ENCODE data around the gene ADGRF3.

Gene ADGRF3

DNA sequence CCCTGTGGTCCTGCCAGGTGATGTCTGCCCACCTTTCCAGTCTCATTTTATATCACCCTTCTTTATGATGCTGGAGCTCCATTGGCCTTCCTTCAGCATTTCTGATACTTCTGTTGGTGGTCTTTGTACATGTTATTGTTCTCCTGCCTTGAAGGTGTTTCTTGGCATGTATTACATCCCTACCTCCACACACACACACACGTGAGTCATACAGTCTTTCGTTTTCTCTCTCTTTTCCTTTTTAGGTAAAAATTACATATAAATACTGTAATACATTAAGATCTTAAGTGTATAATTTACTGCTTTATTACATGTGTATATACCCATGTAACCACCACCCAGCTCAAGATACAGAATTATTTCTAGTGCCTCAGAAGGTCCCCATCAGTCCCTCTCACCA, 10.2 kb upstream of the ADGRF3 start:
- TF ChIP-seq POLR2A (IDR thresholded peaks at IDR 0.05; ENCODE audit: low read length) (no peak), GATA1 (IDR thresholded peaks at IDR 0.05; ENCODE audit: low read depth, low read length) (no peak)
- peak in 1 of 2 experiments; percentile 52 for DNase-seq

DNA sequence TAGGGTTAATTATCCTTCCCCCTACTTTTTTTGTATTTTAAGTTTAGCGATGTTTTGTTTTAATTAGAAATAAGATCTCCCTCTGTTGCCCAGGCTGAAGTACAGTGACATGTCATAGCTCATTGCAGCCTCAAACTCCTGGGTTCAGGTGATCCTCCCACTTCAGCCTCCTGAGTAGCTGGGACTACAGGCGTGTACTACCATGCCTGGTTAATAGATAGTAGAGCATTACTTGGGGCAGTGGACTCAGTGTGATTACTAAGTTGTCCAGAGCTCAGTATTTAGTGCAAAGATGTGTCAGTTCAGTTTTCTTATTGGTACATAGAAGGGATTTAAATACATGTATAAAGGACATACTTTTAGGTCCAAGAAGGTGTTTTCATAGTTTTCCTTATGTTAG, 9.5 kb upstream of the ADGRF3 start:
- TF ChIP-seq GATA1 (IDR thresholded peaks at IDR 0.05; ENCODE audit: low read depth, low read length) (no peak), POLR2A (IDR thresholded peaks at IDR 0.05; ENCODE audit: low read length) (no peak)
- peak; percentile 58 to 77 for DNase-seq

DNA sequence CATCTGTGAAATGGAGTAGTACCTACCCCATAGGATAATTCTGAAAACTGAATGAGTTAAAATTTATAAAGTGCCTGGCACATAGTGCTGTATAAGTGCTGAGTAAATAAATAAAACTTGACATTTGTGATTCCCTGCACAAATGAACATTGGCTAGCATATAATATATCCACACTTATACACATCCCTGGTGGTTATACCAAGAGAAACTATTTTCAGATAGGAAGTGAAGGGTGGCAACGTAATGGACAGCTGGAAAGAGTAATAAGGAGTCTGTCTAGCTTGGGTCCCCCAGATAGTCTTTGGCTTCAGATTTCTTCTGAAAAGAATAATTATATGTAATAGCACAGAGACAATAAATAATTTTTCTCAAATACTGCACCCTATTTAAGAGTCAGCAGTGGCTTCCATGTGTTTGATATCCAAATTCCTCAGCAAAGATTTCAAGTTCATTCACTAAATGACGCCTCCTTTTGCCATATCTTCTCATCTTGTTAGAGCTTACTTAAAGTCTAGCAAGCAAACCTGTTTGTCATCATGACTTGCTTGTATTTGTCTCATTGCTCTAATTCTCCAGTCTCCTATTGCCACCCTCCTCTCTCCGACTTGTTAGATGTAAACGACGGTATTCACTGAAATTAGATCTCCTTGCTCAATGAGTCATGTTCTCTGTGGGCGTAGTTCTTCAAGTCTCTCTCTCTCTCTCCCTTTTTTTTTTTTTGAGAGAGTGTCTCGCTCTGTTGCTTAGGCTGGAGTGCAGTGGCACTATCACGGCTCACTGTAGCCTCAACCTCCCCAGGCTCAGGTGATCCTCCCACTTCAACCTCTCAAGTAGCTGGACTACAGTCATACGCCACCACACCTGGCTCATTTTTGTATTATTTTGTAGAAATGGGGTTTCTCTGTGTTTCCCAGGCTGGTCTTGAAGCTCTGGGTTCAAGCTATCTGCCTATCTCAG, 8.7 kb upstream of the ADGRF3 start:
- peak; percentile 93 to 94 for DNase-seq
- peak; percentile 75 for TF ChIP-seq POLR2A (IDR thresholded peaks at IDR 0.05; ENCODE audit: low read length)
- TF ChIP-seq GATA1 (IDR thresholded peaks at IDR 0.05; ENCODE audit: low read depth, low read length), result no peak

DNA sequence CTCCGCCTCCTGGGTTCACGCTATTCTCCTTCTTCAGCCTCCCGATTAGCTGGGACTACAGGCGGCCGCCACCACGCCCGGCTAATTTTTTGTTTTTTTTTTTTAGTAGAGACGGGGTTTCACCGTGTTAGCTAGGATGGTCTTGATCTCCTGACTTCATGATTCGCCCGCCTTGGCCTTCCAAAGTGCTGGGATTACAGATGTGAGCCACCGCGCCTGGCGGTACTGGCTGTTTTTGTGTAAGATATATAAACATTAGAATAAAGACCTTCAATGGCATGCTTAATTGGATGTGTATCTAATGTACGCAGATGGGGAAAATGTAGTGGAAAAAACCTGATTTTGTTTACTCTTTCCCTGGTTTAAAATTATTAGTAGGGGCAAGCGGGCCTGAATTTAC, 7.9 kb upstream of the ADGRF3 start:
- DNase-seq, result peak in 1 of 2 experiments; percentile 49

DNA sequence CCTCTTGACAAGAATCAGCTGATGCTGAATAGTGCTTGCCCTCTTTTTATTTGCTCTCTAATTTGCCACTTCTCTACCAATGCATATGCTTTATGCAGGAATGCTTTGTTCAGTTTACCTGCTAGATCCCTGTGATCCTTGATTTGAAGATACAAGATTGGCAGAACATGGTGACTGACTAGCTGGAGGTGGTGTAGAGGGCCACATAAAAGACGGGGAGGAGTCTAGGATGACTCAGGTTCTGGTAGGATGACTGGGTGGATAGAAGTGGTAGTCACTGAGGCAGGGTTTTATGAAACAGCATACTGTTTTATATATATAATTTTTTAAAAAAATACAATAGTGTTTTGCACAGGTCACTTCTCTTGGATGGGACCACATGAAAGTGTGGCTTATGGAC, 6.3 kb upstream of the ADGRF3 start:
- TF ChIP-seq GATA1 (IDR thresholded peaks at IDR 0.05; ENCODE audit: low read depth, low read length) (no peak), POLR2A (IDR thresholded peaks at IDR 0.05; ENCODE audit: low read length) (no peak)
- peak; percentile 52 to 79 for DNase-seq

DNA sequence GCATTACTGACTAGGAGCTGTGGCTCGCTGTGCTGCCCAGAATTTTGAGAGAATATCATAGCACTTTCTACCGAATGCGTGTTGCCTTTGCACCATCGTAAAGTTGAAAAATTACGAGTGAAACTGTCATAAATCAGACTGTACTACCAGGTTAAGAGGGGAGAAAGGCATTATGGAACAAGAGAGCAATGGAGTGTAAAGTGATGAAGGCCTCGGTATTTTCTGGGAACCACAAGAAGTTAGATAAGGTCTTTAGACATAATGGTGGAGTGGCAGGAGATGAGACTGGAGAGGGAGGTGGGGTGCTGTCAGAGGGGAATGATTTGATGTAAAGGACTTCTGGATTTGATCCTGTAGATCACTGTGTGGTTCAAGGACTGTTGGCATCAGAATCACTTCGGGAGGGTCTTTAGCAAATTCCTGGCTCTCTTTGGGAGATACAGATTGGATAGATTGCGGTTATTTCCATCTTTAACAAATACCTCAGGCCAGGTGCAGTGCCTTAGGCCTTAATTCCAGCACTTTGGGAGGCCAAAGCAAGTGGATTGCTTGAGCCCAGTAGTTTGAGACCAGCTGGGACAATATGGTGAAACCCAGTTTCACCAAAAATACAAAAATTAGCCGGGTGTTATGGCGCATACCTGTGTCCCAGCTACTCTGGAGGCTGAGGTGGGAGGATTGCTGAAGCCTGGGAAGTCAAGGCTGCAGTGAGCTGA, 4.9 kb upstream of the ADGRF3 start:
- TF ChIP-seq POLR2A (IDR thresholded peaks at IDR 0.05; ENCODE audit: low read length) (no peak), GATA1 (IDR thresholded peaks at IDR 0.05; ENCODE audit: low read depth, low read length) (no peak)

DNA sequence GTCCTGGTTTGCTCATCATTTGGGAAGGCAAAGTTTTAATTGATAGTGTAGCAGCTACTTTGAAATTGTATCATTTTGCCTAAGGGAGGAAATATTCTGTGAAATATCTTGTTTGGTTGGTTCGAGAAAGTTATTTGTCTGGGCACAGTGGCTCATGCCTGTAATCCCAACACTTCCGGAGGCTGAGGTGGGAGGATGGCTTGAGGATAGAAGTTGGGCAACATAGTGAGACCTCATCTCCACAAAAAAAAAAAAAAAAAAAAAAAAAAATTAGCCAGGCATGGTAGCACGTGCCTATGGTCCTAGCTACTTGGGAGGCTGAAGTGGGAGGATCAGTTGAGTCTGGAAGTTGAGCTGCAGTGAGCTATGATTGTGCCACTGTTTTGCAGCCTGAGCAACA, 3.1 kb upstream of the ADGRF3 start:
- no peak for DNase-seq
- TF ChIP-seq GATA1 (IDR thresholded peaks at IDR 0.05; ENCODE audit: low read depth, low read length) (no peak), POLR2A (IDR thresholded peaks at IDR 0.05; ENCODE audit: low read length) (no peak)

More for the DNA sequence above, 4.9 kb upstream of the ADGRF3 start:
- DNase-seq, result no peak

DNA sequence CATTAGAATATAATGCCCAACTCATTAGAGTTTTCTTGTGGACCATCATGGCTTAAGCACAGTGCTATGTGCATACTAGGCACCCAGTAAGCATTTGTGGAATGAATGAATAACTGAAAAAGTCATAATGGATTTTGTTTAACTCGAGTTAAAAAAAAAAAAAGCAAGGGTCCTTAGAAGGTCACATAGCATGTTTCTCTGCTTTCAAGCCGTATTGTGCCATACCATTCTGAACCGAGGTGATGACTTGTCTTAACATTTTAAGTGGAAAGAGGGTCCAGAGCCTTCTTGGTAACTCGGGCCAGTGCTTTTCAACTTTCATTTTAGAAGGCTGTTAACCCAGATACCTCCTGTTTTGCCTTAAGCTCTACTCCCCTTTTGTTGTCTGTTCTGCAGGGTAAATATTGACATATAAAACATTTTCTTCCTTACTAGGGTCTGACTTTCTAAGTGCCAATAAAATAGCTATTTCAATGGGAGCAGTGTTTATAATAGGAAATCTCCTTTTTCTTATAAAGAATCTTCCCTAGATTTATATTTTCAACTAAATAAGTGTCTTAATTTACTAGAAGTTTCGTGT, 787 bp upstream of the ADGRF3 start:
- peak; percentile 50 to 71 for DNase-seq
- no peak for TF ChIP-seq GATA1 (IDR thresholded peaks at IDR 0.05; ENCODE audit: low read depth, low read length)
- TF ChIP-seq POLR2A (IDR thresholded peaks at IDR 0.05; ENCODE audit: low read length), result no peak

DNA sequence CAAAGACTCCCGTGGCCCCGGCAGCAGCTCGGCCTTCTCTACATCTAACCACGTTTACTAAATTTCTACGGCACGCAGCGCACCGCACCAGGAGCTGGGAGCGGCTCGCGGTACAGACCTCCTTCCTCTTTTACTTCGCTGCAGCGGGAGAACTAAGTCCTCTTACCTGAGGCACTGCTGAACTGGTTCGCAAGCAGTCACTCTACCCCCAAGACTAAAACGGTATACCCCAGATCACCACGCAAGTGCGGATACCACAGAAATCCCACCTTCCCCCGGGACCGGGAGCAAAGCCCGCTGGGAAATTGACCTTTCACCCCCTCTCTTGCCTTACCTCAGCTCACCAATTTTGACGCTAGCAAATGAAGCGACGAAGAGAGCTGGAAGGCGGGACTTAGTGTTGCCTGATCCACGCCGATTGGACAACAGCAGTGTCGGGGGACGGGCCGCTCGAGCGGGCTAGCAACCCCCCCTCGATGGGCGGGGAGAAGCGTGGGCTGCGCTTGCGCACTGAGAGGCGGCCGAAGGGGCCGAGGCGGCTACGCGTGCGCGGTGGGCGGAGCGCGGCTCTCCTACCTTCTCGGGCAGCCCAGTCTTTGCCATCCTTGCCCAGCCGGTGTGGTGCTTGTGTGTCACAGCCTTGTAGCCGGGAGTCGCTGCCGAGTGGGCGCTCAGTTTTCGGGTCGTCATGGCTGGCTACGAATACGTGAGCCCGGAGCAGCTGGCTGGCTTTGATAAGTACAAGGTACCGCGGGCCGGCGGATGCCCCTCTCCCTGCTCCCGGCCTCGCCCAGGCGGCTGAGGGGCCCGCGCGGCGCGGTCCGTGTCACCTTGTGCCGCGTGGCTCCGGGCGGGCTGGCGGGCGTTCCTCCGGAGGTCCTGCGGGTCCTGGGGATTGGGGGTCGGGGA, 790 bp downstream of the ADGRF3 start, which contains the start of gene SELENOI:
Gene SELENOI (plus strand): TSS at position 599 of the 909 bp plus-strand sequence. CDS start 90 bp downstream, at position 689.
- peak; percentile 99 to 100 for DNase-seq
- TF ChIP-seq POLR2A (IDR thresholded peaks at IDR 0.05; ENCODE audit: low read length) (peak; percentile 99), GATA1 (IDR thresholded peaks at IDR 0.05; ENCODE audit: low read depth, low read length) (no peak)

DNA sequence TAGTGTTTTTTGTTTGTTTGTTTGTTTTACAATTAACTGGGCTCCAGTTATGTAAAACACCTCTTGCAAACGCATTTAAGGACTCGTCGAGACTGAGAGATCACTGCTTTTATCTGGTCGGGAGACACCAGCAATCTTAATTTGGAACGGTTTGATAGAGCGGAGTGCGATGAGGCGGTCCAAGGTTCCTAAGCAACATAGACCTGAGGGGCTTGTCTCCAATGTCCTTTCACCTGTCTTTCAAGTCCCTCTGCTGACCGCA, 1.4 kb downstream of the ADGRF3 start:
- DNase-seq, result peak in 1 of 2 experiments; percentile 83
- TF ChIP-seq GATA1 (IDR thresholded peaks at IDR 0.05; ENCODE audit: low read depth, low read length) (no peak), POLR2A (IDR thresholded peaks at IDR 0.05; ENCODE audit: low read length) (no peak)

DNA sequence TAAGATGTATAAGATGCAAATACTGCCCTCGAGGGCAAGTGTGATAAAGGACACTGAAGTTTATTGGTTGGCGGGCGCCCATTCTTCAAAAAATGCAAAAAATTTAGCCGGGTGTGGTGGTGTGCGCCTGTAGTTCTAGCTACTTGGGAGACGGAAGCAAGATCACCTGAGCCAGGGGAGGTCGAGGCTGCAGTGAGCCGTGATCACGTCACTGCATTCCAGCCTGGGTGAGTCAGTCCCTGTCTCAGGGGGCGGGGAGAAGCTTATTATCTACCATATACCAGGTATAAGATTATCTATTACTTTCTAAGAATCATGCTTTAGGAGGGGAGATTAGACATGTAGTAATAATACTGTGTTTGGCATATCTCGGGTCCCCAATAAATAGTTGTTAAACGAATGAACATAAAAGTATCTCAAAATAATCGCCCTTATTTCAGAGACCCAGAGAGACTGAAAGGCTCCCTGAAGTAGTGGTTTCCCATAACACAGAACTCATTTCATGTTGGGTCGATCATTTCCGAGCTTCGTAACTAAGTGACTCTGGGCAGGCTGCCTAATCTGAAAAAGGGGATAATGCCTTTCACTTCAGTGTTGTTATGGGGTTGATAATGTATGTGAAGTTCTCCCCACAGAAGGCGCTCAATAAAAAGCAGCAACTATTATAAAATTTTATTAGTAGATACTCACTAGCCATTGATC, 1.9 kb downstream of the ADGRF3 start:
- DNase-seq, result peak; percentile 81
- TF ChIP-seq GATA1 (IDR thresholded peaks at IDR 0.05; ENCODE audit: low read depth, low read length), result no peak
- no peak for TF ChIP-seq POLR2A (IDR thresholded peaks at IDR 0.05; ENCODE audit: low read length)

DNA sequence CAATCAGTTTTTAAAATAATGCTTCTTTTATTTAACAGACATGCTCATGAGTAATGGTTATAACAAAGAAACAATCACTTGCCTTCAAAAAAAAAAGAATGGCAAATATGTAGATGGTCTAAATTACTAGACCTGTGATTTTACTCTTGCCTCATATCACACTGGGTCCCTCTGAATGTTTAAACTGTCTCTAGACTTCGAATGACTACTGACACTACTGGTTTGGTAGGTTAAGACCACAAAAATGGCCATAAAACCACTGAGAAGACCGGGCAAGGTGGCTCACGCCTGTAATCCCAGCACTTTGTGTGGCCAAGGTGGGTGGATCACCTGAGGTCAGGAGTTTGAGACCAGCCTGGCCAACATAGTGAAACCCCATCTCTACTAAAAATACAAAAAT, 5.8 kb downstream of the ADGRF3 start:
- no peak for TF ChIP-seq POLR2A (IDR thresholded peaks at IDR 0.05; ENCODE audit: low read length)
- TF ChIP-seq GATA1 (IDR thresholded peaks at IDR 0.05; ENCODE audit: low read depth, low read length), result no peak
- no peak for DNase-seq

DNA sequence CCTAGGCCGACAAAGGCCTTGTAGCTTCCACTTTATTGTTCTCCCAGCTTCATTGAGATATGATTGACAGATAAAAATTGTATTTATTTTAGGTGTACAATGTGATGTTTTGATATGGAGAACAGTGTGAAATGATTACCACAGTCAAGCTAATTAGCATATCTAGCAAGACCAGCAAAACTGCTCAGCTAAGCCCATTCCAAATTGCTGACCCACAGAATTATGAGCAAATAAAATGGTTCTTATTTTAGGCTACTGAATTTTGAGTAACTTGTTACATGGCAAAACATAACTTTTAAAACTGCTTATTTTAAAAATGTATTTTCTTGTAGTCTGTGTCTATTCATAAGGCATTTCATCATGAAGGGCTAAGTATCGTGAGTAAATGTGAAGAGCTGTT, 9.3 kb downstream of the ADGRF3 start:
- no peak for TF ChIP-seq POLR2A (IDR thresholded peaks at IDR 0.05; ENCODE audit: low read length)
- no peak for DNase-seq
